Endothelial cell of umbilical vein (primary cell): Measurements from ENCODE around the gene TMED8. TPM values are rescaled to one million over a fixed set of nuclear protein-coding genes. Genes with fewer than 3 reads are reported as not detected.

Experiments used
- BruUV-seq: library from RNA; stranded (reverse); fragments of 400-500 nt; replicated peaks from 2 replicates; lab custom pipeline; 2021; lab: Mats Ljungman, UMichigan
- CTCF ChIA-PET: fragments of 300-600, 350-600 bp; sonication (Branson Sonifier 250); formaldehyde crosslinking; loops from one replicate; lab custom pipeline; 2021; ENCODE audit warnings: antibody characterized with exemption, inconsistent platforms; lab: Charles Lee
- POLR2A ChIA-PET: fragments of 300-600, 350-600 bp; sonication (Branson Sonifier 250); formaldehyde crosslinking; loops from one replicate; lab custom pipeline; 2021; ENCODE audit warnings: antibody characterized with exemption, inconsistent platforms; lab: Charles Lee
- DNase-seq: peaks from one replicate; pipeline ENCODE4 v3.0.0-alpha.2; 2011; ENCODE audit warnings: low read depth, low spot score
- FAIRE-seq: peaks from 2 replicates; lab custom pipeline; 2011; peaks lifted over from hg19 to GRCh38; lab: Jason Lieb, UNC
- H2AFZ ChIP-seq: 2 replicates; pipeline ENCODE4 v1.6.0; 2012; ENCODE audit warnings: low read depth, low read length, control low read depth, inconsistent platforms
- H3K27ac ChIP-seq: 2 replicates; pipeline ENCODE4 v1.5.1; 2011; ENCODE audit warnings: low read depth, mild to moderate bottlenecking, control low read depth, low read length, moderate library complexity; ENCODE audit not compliant: insufficient read depth
- H3K27me3 ChIP-seq, 2 experiments: 2 replicates each; pipeline versions ENCODE4 v1.6.0 to v1.6.1; 2011; ENCODE audit warnings: low read length in 2 of 2, mixed read lengths in 1 of 2; ENCODE audit not compliant: control insufficient read depth in 2 of 2, insufficient read depth in 2 of 2
- H3K36me3 ChIP-seq, 2 experiments: 2 replicates in 1 of 2; 3 replicates in 1 of 2; pipeline ENCODE4 v1.5.1; 2011; ENCODE audit warnings: low read length in 2 of 2, mild to moderate bottlenecking in 1 of 2, moderate library complexity in 1 of 2; ENCODE audit not compliant: control insufficient read depth in 2 of 2, insufficient read depth in 2 of 2; ENCODE audit errors: extremely low read depth in 1 of 2
- H3K4me1 ChIP-seq: 3 replicates; pipeline ENCODE4 v1.5.1; 2011; ENCODE audit warnings: mild to moderate bottlenecking, low read length; ENCODE audit not compliant: control insufficient read depth, insufficient read depth; ENCODE audit errors: extremely low read depth
- H3K4me2 ChIP-seq: 2 replicates; pipeline ENCODE4 v1.6.1; 2011; ENCODE audit warnings: low read length, control low read depth, mixed read lengths; ENCODE audit not compliant: insufficient read depth
- H3K4me3 ChIP-seq, 3 experiments: fragments of 200-600 bp in 1 of 3; sonication (generic), shearing (Covaris generic) in 1 of 3; replicated peaks in 1 of 3; 2 replicates each; pipeline ENCODE4 v1.5.1; 2011 to 2016; ENCODE audit warnings: control low read depth in 3 of 3, low read length in 3 of 3, mild to moderate bottlenecking in 2 of 3, inconsistent platforms in 1 of 3, low read depth in 1 of 3, moderate library complexity in 1 of 3; ENCODE audit not compliant: insufficient read depth in 1 of 3
- H3K79me2 ChIP-seq: 2 replicates; pipeline ENCODE4 v1.6.0; 2012; ENCODE audit warnings: low read length, inconsistent platforms; ENCODE audit not compliant: control insufficient read depth, insufficient read depth
- H3K9ac ChIP-seq: replicated peaks from 2 replicates; pipeline ENCODE3; 2011; ENCODE audit warnings: low read length, control low read depth; ENCODE audit not compliant: insufficient read depth; ENCODE audit errors: extremely low read depth
- H3K9me1 ChIP-seq: replicated peaks from 3 replicates; pipeline ENCODE4 v1.6.0; 2011; ENCODE audit warnings: mild to moderate bottlenecking, low read length; ENCODE audit not compliant: control insufficient read depth, insufficient read depth; ENCODE audit errors: extremely low read depth
- H3K9me3 ChIP-seq: replicated peaks from 2 replicates; pipeline ENCODE4 v1.5.1; 2012; ENCODE audit warnings: low read length, inconsistent platforms; ENCODE audit not compliant: control insufficient read depth, insufficient read depth
- H4K20me1 ChIP-seq: replicated peaks from 2 replicates; pipeline ENCODE3; 2011; ENCODE audit warnings: mild to moderate bottlenecking, low read length; ENCODE audit not compliant: control insufficient read depth, insufficient read depth; ENCODE audit errors: extremely low read depth
- CTCF ChIP-seq, 2 donors: IDR thresholded peaks; 1 replicate in 1 of 2; 2 replicates in 1 of 2; pipeline ENCODE4 v1.5.1; 2011; ENCODE audit warnings: low read length in 2 of 2, mild to moderate bottlenecking in 2 of 2, moderate library complexity in 2 of 2, control low read depth in 1 of 2, inconsistent platforms in 1 of 2, low read depth in 1 of 2; ENCODE audit not compliant: insufficient read depth in 1 of 2; ENCODE audit errors: extremely low read depth in 1 of 2
- EZH2 ChIP-seq: IDR thresholded peaks from 2 replicates; pipeline ENCODE4 v1.6.1; 2012; ENCODE audit warnings: borderline replicate concordance, low read depth, mild to moderate bottlenecking, moderate library complexity, low read length, inconsistent platforms; ENCODE audit not compliant: severe bottlenecking
- FOS ChIP-seq: IDR thresholded peaks from 2 replicates; pipeline ENCODE4 v1.6.1; 2011; ENCODE audit warnings: mild to moderate bottlenecking, low read length, moderate library complexity, borderline replicate concordance; ENCODE audit not compliant: insufficient read depth
- GATA2 ChIP-seq: IDR thresholded peaks from 2 replicates; pipeline ENCODE4 v1.7.0; 2011; ENCODE audit warnings: low read depth, mild to moderate bottlenecking, moderate library complexity, mixed read lengths, low read length; ENCODE audit not compliant: insufficient read length, insufficient read depth
- MAX ChIP-seq: IDR thresholded peaks from 2 replicates; pipeline ENCODE4 v1.6.1; 2011; ENCODE audit not compliant: insufficient read depth, insufficient read length
- MYC ChIP-seq: IDR thresholded peaks from one replicate; pipeline ENCODE4 v1.6.1; 2011; ENCODE audit warnings: mild to moderate bottlenecking, low read depth, low read length
- POLR2A ChIP-seq: IDR thresholded peaks from 2 replicates; pipeline ENCODE4 v1.6.1; 2012; ENCODE audit warnings: low read depth, mild to moderate bottlenecking, control low read depth, low read length
- POLR2AphosphoS5 ChIP-seq: IDR thresholded peaks from 2 replicates; pipeline ENCODE4 v1.6.1; 2012; ENCODE audit warnings: low read depth, mild to moderate bottlenecking, control low read depth, low read length, moderate library complexity; ENCODE audit not compliant: insufficient read depth
- dilution Hi-C: fragments of 300-500 bp; cut with MboI; formaldehyde crosslinking; loops from one replicate; pipeline ENCODE4 v1.15.0; 2019; ENCODE audit warnings: low sequenced_read_pairs; ENCODE audit not compliant: extremely low pct_ligation_motif_present
- intact Hi-C: fragments of 100-400 bp; cut with micrococcal nuclease; formaldehyde crosslinking; loops from one replicate; pipeline ENCODE4 v1.10.0; 2022
- polyA plus RNA-seq, 4 experiments: library from polyadenylated mRNA; depleted of rRNA in 3 of 4; stranded (reverse) in 3 of 4; unstranded in 1 of 4; fragments of >200 nt; gene quantifications; 2 replicates each; pipeline versions ENCODE4 v1.2.1 to v1.2.3, GENCODE V29; 2011 to 2012; ENCODE audit warnings: missing spikeins in 1 of 4
- total RNA-seq: library from RNA; stranded (reverse); gene quantifications from 2 replicates; pipeline ENCODE4 v1.2.3, GENCODE V29; 2021

Gene TMED8
- total and polyA plus RNA-seq, 2 donors (not counting 3 experiments of a cell fraction or from before 2014, with no cell fraction given) = 5.2 to 12.6 TPM

- dilution Hi-C loops = no loop called here
- DNase-seq (no peak), FAIRE-seq (no peak)
- Histone ChIP-seq H4K20me1 (no peaks in the 10 kb centered on the region), H3K27ac (no peak overlapping the region), H3K9me3 (no peaks in the 10 kb centered on the region), H3K4me2 (no peak overlapping the region), H3K79me2 (peaks cover 10% of the 10 kb centered on the region), H2AFZ (no peak overlapping the region), H3K9ac (no peak overlapping the region), H3K27me3 (no peaks in the 10 kb centered on the region), H3K36me3 (no peaks in the 10 kb centered on the region), H3K4me3 (no peak overlapping the region), H3K4me1 (peaks cover 17% of the 10 kb centered on the region), H3K9me1 (no peaks in the 10 kb centered on the region)
- intact Hi-C loops = loop anchor here (5.0 kb wide), 1 partner anchor 294 kb away; the partner anchor contains the start of gene SPTLC2
- ChIA-PET CTCF (no interaction called here), POLR2A (no interaction called here)
- no peak for TF ChIP-seq FOS
- no peak for TF ChIP-seq MAX
- TF ChIP-seq MYC = no peak
- no TSS peak for BruUV-seq
Observed at GRCh38 chr14:77322951-77323350, 53.9 kb downstream of the TMED8 start.

- Histone ChIP-seq H3K27me3 (no peaks in the 10 kb centered on the region), H3K9ac (peak overlapping the region; percentile 90), H3K36me3 (no peaks in the 10 kb centered on the region), H4K20me1 (no peaks in the 10 kb centered on the region), H3K4me3 (peak overlapping the region in 1 of 3 experiments; percentile 44), H3K27ac (no peak overlapping the region), H3K4me2 (peak overlapping the region; percentile 65), H3K9me3 (no peaks in the 10 kb centered on the region), H3K9me1 (no peaks in the 10 kb centered on the region), H3K4me1 (peaks cover 17% of the 10 kb centered on the region), H2AFZ (peak overlapping the region; percentile 55), H3K79me2 (peaks cover 13% of the 10 kb centered on the region)
- intact Hi-C loops = loop anchor here (5.0 kb wide), 1 partner anchor 295 kb away; the partner anchor contains the start of gene SPTLC2
- CTCF ChIA-PET = interaction anchor here (1.7 to 2.3 kb wide), 2 partner anchors 13 to 55 kb away, joined by 5 to 14 read pairs; partner anchors contain the start of genes SAMD15 and TMED8
- dilution Hi-C loops = no loop called here
- POLR2A ChIA-PET = interaction anchor here (1.8 kb wide), 1 partner anchor 19 kb away, joined by 7 read pairs; no protein-coding TSS in a partner anchor
- no peak for DNase-seq
- peak; percentile 52 for FAIRE-seq
- TF ChIP-seq EZH2 = no peak
- no peak for TF ChIP-seq MAX
- TF ChIP-seq MYC = no peak
- TF ChIP-seq GATA2 = no peak
- no peak for TF ChIP-seq POLR2A
- no peak for TF ChIP-seq CTCF (IDR thresholded peaks at IDR 0.05; ENCODE audit: extremely low read depth in 1 of 2, insufficient read depth in 1 of 2, low read depth in 1 of 2, low read length in 2 of 2)
- TF ChIP-seq POLR2AphosphoS5 = no peak
- no TSS peak for BruUV-seq
Observed at GRCh38 chr14:77322250-77322902, 54.5 kb downstream of the TMED8 start.
